ENCODE data around the gene CDH13. TPM values are rescaled to one million over a fixed set of nuclear protein-coding genes. Genes with fewer than 3 reads are reported as not detected.

The CDH13 gene
- total RNA-seq, 4 donors from 2014 or later = 2.0 to 6.6 (median 4.1) TPM; not detected in 1

- no peaks in the 10 kb centered on the region for H3K27me3 ChIP-seq
- DNase-seq = no peak
- H3K4me3 ChIP-seq = no peak overlapping the region
- H3K36me3 ChIP-seq = no peaks in the 10 kb centered on the region
- H3K4me1 ChIP-seq = no peaks in the 10 kb centered on the region
- H3K27ac ChIP-seq = no peak overlapping the region
- H3K9me3 ChIP-seq = no peaks in the 10 kb centered on the region
- TF ChIP-seq POLR2A (IDR thresholded peaks at IDR 0.05) = no peak
- TF ChIP-seq, protein P1, sequence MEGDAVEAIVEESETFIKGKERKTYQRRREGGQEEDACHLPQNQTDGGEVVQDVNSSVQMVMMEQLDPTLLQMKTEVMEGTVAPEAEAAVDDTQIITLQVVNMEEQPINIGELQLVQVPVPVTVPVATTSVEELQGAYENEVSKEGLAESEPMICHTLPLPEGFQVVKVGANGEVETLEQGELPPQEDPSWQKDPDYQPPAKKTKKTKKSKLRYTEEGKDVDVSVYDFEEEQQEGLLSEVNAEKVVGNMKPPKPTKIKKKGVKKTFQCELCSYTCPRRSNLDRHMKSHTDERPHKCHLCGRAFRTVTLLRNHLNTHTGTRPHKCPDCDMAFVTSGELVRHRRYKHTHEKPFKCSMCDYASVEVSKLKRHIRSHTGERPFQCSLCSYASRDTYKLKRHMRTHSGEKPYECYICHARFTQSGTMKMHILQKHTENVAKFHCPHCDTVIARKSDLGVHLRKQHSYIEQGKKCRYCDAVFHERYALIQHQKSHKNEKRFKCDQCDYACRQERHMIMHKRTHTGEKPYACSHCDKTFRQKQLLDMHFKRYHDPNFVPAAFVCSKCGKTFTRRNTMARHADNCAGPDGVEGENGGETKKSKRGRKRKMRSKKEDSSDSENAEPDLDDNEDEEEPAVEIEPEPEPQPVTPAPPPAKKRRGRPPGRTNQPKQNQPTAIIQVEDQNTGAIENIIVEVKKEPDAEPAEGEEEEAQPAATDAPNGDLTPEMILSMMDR (IDR thresholded peaks at IDR 0.05) = no peak
Observed at GRCh38 chr16:83574388-83574787, 947.6 kb downstream of the CDH13 start.

DNA sequence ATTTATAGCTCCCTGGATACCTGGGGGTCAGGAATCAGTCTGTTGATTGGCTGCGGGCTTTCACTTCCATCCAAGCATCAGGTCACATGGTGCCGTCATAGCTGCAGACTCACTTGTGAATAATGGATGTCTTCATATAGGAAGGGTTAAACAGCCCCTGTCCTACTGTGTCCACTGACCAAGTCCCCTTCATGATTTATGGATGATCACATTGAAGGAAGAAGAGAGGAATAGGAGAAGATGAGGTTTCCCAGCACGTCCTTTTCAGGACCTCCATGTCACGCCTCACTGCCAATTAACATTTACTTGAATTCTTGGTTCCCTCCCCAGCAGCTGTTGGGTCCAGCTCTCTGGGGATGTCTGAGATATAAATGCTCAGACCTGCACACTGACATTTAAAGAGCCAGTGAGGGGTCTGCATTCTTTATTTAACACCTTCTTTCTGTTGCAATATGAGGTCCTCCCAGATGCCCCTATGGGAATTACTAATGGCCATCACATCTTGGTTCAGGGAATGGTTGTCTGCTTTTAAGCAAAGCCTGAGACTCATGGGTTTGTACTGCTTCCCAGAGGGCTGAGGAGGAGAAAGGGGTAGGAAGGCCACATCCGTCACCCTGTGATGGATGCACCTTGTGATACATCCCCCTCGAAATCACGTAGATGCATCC is 950.4 kb downstream of the CDH13 start:
- no peaks in the 10 kb centered on the region for H3K4me1 ChIP-seq
- TF ChIP-seq, protein P1 (IDR thresholded peaks at IDR 0.05) = no peak
- no peak for TF ChIP-seq POLR2A (IDR thresholded peaks at IDR 0.05)
- DNase-seq = no peak
- H3K27me3 ChIP-seq = no peaks in the 10 kb centered on the region
- H3K9me3 ChIP-seq = no peaks in the 10 kb centered on the region
- H3K27ac ChIP-seq = no peak overlapping the region
- no peak overlapping the region for H3K4me3 ChIP-seq
- no peaks in the 10 kb centered on the region for H3K36me3 ChIP-seq

DNA sequence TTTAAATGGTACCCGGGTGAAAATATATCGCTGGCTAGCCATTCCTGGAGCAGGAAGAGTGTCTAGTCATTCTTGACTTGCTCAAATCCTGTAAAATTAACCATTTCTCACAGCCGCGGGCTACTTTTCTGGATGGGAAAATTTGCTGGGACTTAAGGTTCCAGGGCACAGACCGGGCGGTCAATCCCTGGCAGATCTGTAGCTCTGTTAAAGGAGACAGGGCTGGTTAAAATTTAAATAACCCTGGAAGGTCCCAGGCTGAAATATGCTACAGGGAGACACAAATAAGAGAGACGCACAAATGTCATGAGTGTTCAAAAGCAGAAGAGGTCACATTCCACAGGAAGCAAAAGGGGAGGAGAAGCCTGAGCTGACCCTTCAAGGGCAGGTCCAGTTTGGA is 951.4 kb downstream of the CDH13 start:
- Histone ChIP-seq H3K9me3 (no peaks in the 10 kb centered on the region), H3K4me3 (no peak overlapping the region), H3K36me3 (no peaks in the 10 kb centered on the region), H3K4me1 (no peaks in the 10 kb centered on the region), H3K27ac (no peak overlapping the region), H3K27me3 (no peaks in the 10 kb centered on the region)
- TF ChIP-seq, protein P1 (IDR thresholded peaks at IDR 0.05) = no peak
- no peak for TF ChIP-seq POLR2A (IDR thresholded peaks at IDR 0.05)
- DNase-seq = no peak

- no peaks in the 10 kb centered on the region for H3K4me1 ChIP-seq
- H3K9me3 ChIP-seq = no peaks in the 10 kb centered on the region
- H3K36me3 ChIP-seq = no peaks in the 10 kb centered on the region
- no peak for TF ChIP-seq POLR2A (IDR thresholded peaks at IDR 0.05)
- no peaks in the 10 kb centered on the region for H3K27me3 ChIP-seq
- H3K4me3 ChIP-seq = no peak overlapping the region
- no peak overlapping the region for H3K27ac ChIP-seq
- DNase-seq = no peak
Observed at GRCh38 chr16:83579027-83579426, 952.3 kb downstream of the CDH13 start.

- TF ChIP-seq, protein P1 (IDR thresholded peaks at IDR 0.05) = no peak
- TF ChIP-seq POLR2A (IDR thresholded peaks at IDR 0.05) = no peak
- DNase-seq = no peak
- no peaks in the 10 kb centered on the region for H3K4me1 ChIP-seq
- H3K4me3 ChIP-seq = no peak overlapping the region
- H3K27me3 ChIP-seq = no peaks in the 10 kb centered on the region
- no peaks in the 10 kb centered on the region for H3K36me3 ChIP-seq
- H3K27ac ChIP-seq = no peak overlapping the region
- no peaks in the 10 kb centered on the region for H3K9me3 ChIP-seq
Observed at GRCh38 chr16:83579436-83579835, 952.7 kb downstream of the CDH13 start.

GRCh38 chr16:83581082-83581481 is 954.3 kb downstream of the CDH13 start:
- Histone ChIP-seq H3K27ac (no peak overlapping the region), H3K4me3 (no peak overlapping the region), H3K4me1 (no peaks in the 10 kb centered on the region), H3K9me3 (no peaks in the 10 kb centered on the region), H3K36me3 (no peaks in the 10 kb centered on the region), H3K27me3 (no peaks in the 10 kb centered on the region)
- no peak for DNase-seq
- TF ChIP-seq, protein P1 (IDR thresholded peaks at IDR 0.05) = no peak
- TF ChIP-seq POLR2A (IDR thresholded peaks at IDR 0.05) = no peak

All from Peyer's patch (tissue), 4 donors.